ENCODE data around the gene SLC30A9.
A peak's percentile ranks its signal among the peaks of the same experiment; 100 is the strongest.

The SLC30A9 gene

GRCh38 chr4:41963105-41963504 lies 27.2 kb upstream of the SLC30A9 start:
- H3K9me3 Mint-ChIP-seq, result peaks cover 8% of the 10 kb centered on the region
- TF ChIP-seq, protein P1, sequence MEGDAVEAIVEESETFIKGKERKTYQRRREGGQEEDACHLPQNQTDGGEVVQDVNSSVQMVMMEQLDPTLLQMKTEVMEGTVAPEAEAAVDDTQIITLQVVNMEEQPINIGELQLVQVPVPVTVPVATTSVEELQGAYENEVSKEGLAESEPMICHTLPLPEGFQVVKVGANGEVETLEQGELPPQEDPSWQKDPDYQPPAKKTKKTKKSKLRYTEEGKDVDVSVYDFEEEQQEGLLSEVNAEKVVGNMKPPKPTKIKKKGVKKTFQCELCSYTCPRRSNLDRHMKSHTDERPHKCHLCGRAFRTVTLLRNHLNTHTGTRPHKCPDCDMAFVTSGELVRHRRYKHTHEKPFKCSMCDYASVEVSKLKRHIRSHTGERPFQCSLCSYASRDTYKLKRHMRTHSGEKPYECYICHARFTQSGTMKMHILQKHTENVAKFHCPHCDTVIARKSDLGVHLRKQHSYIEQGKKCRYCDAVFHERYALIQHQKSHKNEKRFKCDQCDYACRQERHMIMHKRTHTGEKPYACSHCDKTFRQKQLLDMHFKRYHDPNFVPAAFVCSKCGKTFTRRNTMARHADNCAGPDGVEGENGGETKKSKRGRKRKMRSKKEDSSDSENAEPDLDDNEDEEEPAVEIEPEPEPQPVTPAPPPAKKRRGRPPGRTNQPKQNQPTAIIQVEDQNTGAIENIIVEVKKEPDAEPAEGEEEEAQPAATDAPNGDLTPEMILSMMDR (IDR thresholded peaks at IDR 0.05; ENCODE audit: unreplicated experiment in 3 of 3), result peak; percentile 16 to 42 (median 34)

GRCh38 chr4:41964401-41964800 lies 25.9 kb upstream of the SLC30A9 start:
- H3K4me1 Mint-ChIP-seq, result no peaks in the 10 kb centered on the region
- no peak overlapping the region for H3K27ac Mint-ChIP-seq
- peaks cover 10% of the 10 kb centered on the region for H3K9me3 Mint-ChIP-seq
- no peaks in the 10 kb centered on the region for H3K27me3 Mint-ChIP-seq (ENCODE audit: low read depth)
- TF ChIP-seq, protein P1 (IDR thresholded peaks at IDR 0.05; ENCODE audit: unreplicated experiment in 3 of 3), result no peak
- no peak overlapping the region for H3K4me3 Mint-ChIP-seq
- peaks cover 3% of the 10 kb centered on the region for H3K36me3 Mint-ChIP-seq (ENCODE audit: low read depth)

More at GRCh38 chr4:41963105-41963504, 27.2 kb upstream of the SLC30A9 start:
- no peak overlapping the region for H3K4me3 Mint-ChIP-seq
- no peak overlapping the region for H3K27ac Mint-ChIP-seq
- H3K4me1 Mint-ChIP-seq, result no peaks in the 10 kb centered on the region
- peaks cover under 1% of the 10 kb centered on the region for H3K36me3 Mint-ChIP-seq (ENCODE audit: low read depth)
- H3K27me3 Mint-ChIP-seq (ENCODE audit: low read depth), result no peaks in the 10 kb centered on the region

DNA sequence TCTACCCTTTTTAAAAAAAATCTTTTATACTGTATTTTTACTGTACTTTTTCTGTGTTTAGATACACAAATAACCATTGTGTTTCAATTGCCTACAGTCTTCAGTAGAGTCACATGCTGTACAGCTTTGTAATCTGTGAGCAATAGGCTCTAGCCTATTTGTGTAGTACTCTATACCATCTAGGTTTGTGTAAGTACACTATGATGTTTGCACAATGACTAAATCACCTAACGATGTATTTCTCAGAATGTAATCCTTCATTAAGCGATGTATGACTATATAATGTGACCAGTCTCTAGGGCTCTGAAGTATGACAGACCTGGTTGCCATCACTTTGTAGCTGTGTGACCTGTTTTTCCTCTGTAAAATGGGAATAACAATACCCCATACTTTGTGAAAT lies 22.9 kb upstream of the SLC30A9 start:
- Mint-ChIP-seq H3K27ac (no peak overlapping the region), H3K36me3 (ENCODE audit: low read depth) (peaks cover 3% of the 10 kb centered on the region), H3K27me3 (ENCODE audit: low read depth) (no peaks in the 10 kb centered on the region), H3K4me3 (no peak overlapping the region), H3K4me1 (no peaks in the 10 kb centered on the region), H3K9me3 (peaks cover 10% of the 10 kb centered on the region)
- TF ChIP-seq, protein P1 (IDR thresholded peaks at IDR 0.05; ENCODE audit: unreplicated experiment in 3 of 3), result no peak

- Mint-ChIP-seq H3K4me3 (no peak overlapping the region), H3K27me3 (ENCODE audit: low read depth) (no peaks in the 10 kb centered on the region)
- TF ChIP-seq, protein P1 (IDR thresholded peaks at IDR 0.05; ENCODE audit: unreplicated experiment in 3 of 3), result no peak
Measured at GRCh38 chr4:41969671-41970070, 20.7 kb upstream of the SLC30A9 start.

DNA sequence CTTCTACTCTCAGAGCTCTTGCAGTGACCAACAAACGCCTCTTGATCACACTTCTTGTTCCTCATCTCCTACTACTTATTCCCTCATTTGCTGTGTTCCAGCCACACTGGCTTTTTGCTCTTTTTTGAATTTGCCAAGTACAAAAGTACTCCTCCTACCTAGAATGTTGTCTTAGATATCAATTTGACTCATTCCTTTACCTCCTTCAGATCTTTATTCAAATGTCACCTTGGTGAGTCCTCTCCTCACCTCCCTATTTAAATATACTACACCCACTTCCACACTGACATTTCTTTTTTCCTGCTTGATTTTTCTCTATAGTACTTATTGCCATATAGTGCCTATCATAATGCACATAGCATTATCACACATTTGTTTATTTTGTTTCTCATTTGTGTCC lies 15.0 kb upstream of the SLC30A9 start:
- Mint-ChIP-seq H3K4me1 (no peaks in the 10 kb centered on the region), H3K36me3 (ENCODE audit: low read depth) (no peaks in the 10 kb centered on the region), H3K27ac (no peak overlapping the region), H3K4me3 (no peak overlapping the region), H3K27me3 (ENCODE audit: low read depth) (no peaks in the 10 kb centered on the region), H3K9me3 (no peaks in the 10 kb centered on the region)
- TF ChIP-seq, protein P1 (IDR thresholded peaks at IDR 0.05; ENCODE audit: unreplicated experiment in 3 of 3), result no peak

More at GRCh38 chr4:41969671-41970070, 20.7 kb upstream of the SLC30A9 start:
- H3K27ac Mint-ChIP-seq, result no peak overlapping the region
- H3K4me1 Mint-ChIP-seq, result no peaks in the 10 kb centered on the region
- H3K36me3 Mint-ChIP-seq (ENCODE audit: low read depth), result peaks cover 3% of the 10 kb centered on the region
- H3K9me3 Mint-ChIP-seq, result peaks cover 10% of the 10 kb centered on the region

DNA sequence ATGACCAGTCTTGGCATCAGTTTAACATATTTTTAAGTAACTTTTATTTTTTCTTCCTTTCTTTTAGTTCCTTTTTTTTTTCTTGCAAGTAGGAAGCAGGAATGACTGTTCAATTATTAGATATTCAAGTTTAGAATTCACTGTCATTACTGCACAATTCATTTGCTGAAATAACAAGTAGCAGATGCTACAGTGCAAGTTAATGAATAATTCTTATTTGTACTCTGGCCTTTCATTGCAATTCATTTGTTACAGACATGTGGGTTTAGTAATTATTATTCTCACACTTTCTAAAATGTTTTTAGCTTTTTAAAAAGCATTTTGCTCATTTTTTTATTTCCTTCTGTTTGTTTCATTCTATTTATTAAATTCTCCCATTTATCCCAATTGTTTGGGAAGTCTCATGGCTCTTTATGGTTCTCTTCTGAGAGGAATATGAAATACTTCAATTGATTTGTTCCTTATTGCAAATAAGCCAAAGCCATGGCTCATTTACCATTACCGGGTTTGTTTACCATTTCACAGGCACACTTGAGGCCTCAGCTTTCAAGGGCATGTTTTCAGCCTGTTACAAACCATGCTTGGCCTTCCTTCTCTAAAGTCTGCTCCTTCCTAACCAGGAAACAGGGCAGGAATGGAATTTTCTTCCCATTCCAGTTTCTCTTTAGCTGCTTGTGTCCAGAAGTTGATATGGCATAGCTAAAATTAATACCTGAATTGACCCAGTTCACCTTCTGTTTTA lies 13.4 kb upstream of the SLC30A9 start:
- H3K36me3 Mint-ChIP-seq (ENCODE audit: low read depth), result no peaks in the 10 kb centered on the region
- no peaks in the 10 kb centered on the region for H3K27me3 Mint-ChIP-seq (ENCODE audit: low read depth)
- H3K27ac Mint-ChIP-seq, result peak overlapping the region; percentile 32 to 94 (median 82)
- H3K4me3 Mint-ChIP-seq, result peak overlapping the region in 1 of 3 experiments; percentile 10
- TF ChIP-seq, protein P1 (IDR thresholded peaks at IDR 0.05; ENCODE audit: unreplicated experiment in 3 of 3), result no peak
- no peaks in the 10 kb centered on the region for H3K4me1 Mint-ChIP-seq
- no peaks in the 10 kb centered on the region for H3K9me3 Mint-ChIP-seq
